CD4-positive, alpha-beta T cell (primary cell): Measurements from ENCODE around the gene POLA1. TPM values are rescaled to one million over a fixed set of nuclear protein-coding genes. Genes with fewer than 3 reads are reported as not detected.

Source experiments
- ATAC-seq: fragments of 200-7000 bp; cut with Tn5 transposase; one replicate; pipeline ENCODE4 v1.10.0; 2022; ENCODE audit warnings: mild to moderate bottlenecking; ENCODE audit not compliant: poor library complexity
- CTCF ChIA-PET: fragments of 350-600 bp; sonication (Branson Sonifier 250); formaldehyde crosslinking; loops from one replicate; lab custom pipeline; 2021; ENCODE audit warnings: antibody characterized with exemption, inconsistent platforms; lab: Charles Lee
- POLR2A ChIA-PET: fragments of 350-600 bp; sonication (Branson Sonifier 250); formaldehyde crosslinking; loops from one replicate; lab custom pipeline; 2021; ENCODE audit warnings: antibody characterized with exemption, inconsistent platforms; lab: Charles Lee
- DNase-seq, 14 experiments: peaks; one replicate each; pipeline ENCODE4 v3.0.0-alpha.2; 2013 to 2020; ENCODE audit warnings: mixed read lengths in 2 of 14
- H3K27ac ChIP-seq, 2 donors: one replicate each; pipeline versions ENCODE4 v1.5.1 to v1.7.0; 2013; ENCODE audit warnings: low read length in 2 of 2, low read depth in 1 of 2, mild to moderate bottlenecking in 1 of 2
- H3K27me3 ChIP-seq, 2 experiments: 1 replicate in 1 of 2; 2 replicates in 1 of 2; pipeline versions ENCODE4 v1.6.1 to v1.7.0; 2013; ENCODE audit warnings: low read length in 2 of 2, control low read depth in 1 of 2, mild to moderate bottlenecking in 1 of 2, moderate library complexity in 1 of 2; ENCODE audit not compliant: insufficient read depth in 2 of 2, control insufficient read depth in 1 of 2
- H3K36me3 ChIP-seq: one replicate; pipeline ENCODE4 v1.6.1; 2013; ENCODE audit warnings: low read length, control low read depth; ENCODE audit not compliant: insufficient read depth
- H3K4me1 ChIP-seq: one replicate; pipeline ENCODE4 v1.6.1; 2013; ENCODE audit warnings: low read length, control low read depth; ENCODE audit not compliant: insufficient read depth
- H3K4me3 ChIP-seq: one replicate; pipeline ENCODE4 v1.5.1; 2013; ENCODE audit warnings: mild to moderate bottlenecking, low read length, moderate library complexity
- H3K9me3 ChIP-seq, 2 experiments: 1 replicate in 1 of 2; 2 replicates in 1 of 2; pipeline versions ENCODE4 v1.6.1 to v1.7.0; 2013; ENCODE audit warnings: low read length in 2 of 2, mild to moderate bottlenecking in 2 of 2, control low read depth in 1 of 2, moderate library complexity in 1 of 2; ENCODE audit not compliant: control insufficient read depth in 1 of 2, insufficient read depth in 1 of 2
- H3K27ac Mint-ChIP-seq: one replicate; pipeline ENCODE4 v1.8.0; 2020; ENCODE audit warnings: mixed read lengths
- H3K27me3 Mint-ChIP-seq: one replicate; pipeline ENCODE4 v1.8.0; 2021; ENCODE audit warnings: mixed read lengths
- H3K36me3 Mint-ChIP-seq: one replicate; pipeline ENCODE4 v1.8.0; 2021; ENCODE audit warnings: low read depth, mixed read lengths
- H3K4me1 Mint-ChIP-seq: one replicate; pipeline ENCODE4 v1.8.0; 2021; ENCODE audit warnings: low read depth, mixed read lengths
- H3K4me3 Mint-ChIP-seq: one replicate; pipeline ENCODE4 v1.8.0; 2020; ENCODE audit warnings: mild to moderate bottlenecking, mixed read lengths
- H3K9me3 Mint-ChIP-seq: one replicate; pipeline ENCODE4 v1.8.0; 2020; ENCODE audit warnings: mixed read lengths
- CTCF ChIP-seq: fragments of 200-600 bp; IDR thresholded peaks from one replicate; pipeline ENCODE4 v1.8.0; 2022; ENCODE audit warnings: antibody characterized with exemption, mild to moderate bottlenecking
- intact Hi-C, 2 experiments: fragments of 100-400 bp; cut with DNase I in 1 of 2; cut with micrococcal nuclease in 1 of 2; formaldehyde crosslinking; loops; one replicate each; pipeline versions ENCODE4 v1.15.1 to v1.9.0; 2023 to 2025; cut with DNase I, micrococcal nuclease
- total RNA-seq, 174 experiments: library from RNA in 2 of 174; stranded (reverse) in 2 of 174; gene quantifications; one replicate each; pipeline ENCODE4 v1.2.3 and lab custom pipeline; 2021 to 2026

The POLA1 gene
- total RNA-seq, 2 experiments from 2014 or later, result 4.7 TPM

DNA sequence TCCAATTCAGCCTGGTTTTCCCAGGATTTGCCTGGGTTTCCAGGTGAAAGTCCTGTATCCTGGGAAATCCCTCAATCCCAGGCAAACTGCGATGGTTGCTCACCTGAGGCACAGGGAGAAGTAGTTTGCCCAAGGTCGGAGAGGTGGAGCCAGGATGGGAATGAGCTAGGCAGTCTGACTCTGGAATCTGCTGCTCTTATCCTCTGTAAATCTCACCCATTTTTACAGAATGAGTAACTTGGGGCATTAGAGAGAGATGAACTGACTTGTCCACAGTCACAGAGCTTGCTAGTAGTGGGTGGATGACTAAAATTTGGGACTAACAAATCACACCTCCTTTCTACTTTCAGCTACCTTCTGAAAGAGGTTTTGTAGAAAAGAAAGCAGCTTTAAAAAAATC, 331.9 kb downstream of the POLA1 start:
- H3K4me1 Mint-ChIP-seq, result peaks cover 24% of the 10 kb centered on the region
- POLR2A ChIA-PET, result no interaction called here
- peaks cover 19% of the 10 kb centered on the region for H3K4me1 ChIP-seq

DNA sequence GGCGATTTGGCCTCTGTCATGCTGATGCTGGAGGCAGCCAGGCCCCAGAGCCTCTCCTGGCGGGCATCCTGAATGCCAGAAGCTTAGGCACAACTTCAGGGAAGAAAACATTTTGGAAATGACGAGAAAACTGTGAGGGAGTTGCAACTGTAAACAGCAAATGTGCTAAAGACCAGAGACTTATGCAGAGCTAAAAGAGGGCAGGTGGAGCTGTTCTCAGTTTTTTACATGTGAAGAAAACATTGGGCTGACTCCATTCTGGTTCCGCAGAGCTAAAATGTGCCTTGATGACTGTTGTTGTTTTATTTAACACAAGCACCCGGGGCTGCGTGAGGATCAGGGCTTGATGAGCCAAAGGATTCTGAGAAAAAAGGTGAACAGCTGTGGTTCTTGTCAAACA, 332.9 kb downstream of the POLA1 start:
- ATAC-seq, result no peak
- TF ChIP-seq CTCF, result no peak
- H3K27me3 ChIP-seq, result peaks cover 20 to 32% of the 10 kb centered on the region in 2 experiments
- no peaks in the 10 kb centered on the region for H3K36me3 Mint-ChIP-seq
- no peak overlapping the region for H3K4me3 Mint-ChIP-seq
- H3K27me3 Mint-ChIP-seq, result peaks cover 52% of the 10 kb centered on the region
- H3K27ac ChIP-seq, result no peak overlapping the region
- peaks cover 19% of the 10 kb centered on the region for H3K4me1 Mint-ChIP-seq
- POLR2A ChIA-PET, result no interaction called here
- H3K4me1 ChIP-seq, result peaks cover 10% of the 10 kb centered on the region
- H3K4me3 ChIP-seq, result no peak overlapping the region
- H3K9me3 ChIP-seq, result no peaks in the 10 kb centered on the region
- intact Hi-C loops, result no loop called here
- no peak overlapping the region for H3K27ac Mint-ChIP-seq
- H3K9me3 Mint-ChIP-seq, result no peaks in the 10 kb centered on the region
- CTCF ChIA-PET, result no interaction called here
- no peaks in the 10 kb centered on the region for H3K36me3 ChIP-seq
- DNase-seq, result no peak

More for the DNA sequence above, 331.9 kb downstream of the POLA1 start:
- intact Hi-C loops, result no loop called here
- H3K27me3 Mint-ChIP-seq, result peaks cover 60% of the 10 kb centered on the region
- no peak overlapping the region for H3K4me3 ChIP-seq
- no peak overlapping the region for H3K27ac Mint-ChIP-seq
- CTCF ChIA-PET, result no interaction called here
- no peaks in the 10 kb centered on the region for H3K9me3 Mint-ChIP-seq
- H3K9me3 ChIP-seq, result no peaks in the 10 kb centered on the region
- DNase-seq, result no peak
- TF ChIP-seq CTCF, result no peak
- no peak overlapping the region for H3K4me3 Mint-ChIP-seq
- no peaks in the 10 kb centered on the region for H3K36me3 Mint-ChIP-seq
- peaks cover 28 to 41% of the 10 kb centered on the region in 2 experiments for H3K27me3 ChIP-seq
- no peak overlapping the region for H3K27ac ChIP-seq
- H3K36me3 ChIP-seq, result no peaks in the 10 kb centered on the region
- ATAC-seq, result no peak

- ChIA-PET POLR2A (no interaction called here), CTCF (interaction anchor here (0.6 kb wide), 1 partner anchor 96 kb away, joined by 3 read pairs; no protein-coding TSS in a partner anchor)
- no peaks in the 10 kb centered on the region for H3K9me3 ChIP-seq
- intact Hi-C loops, result no loop called here
- H3K9me3 Mint-ChIP-seq, result no peaks in the 10 kb centered on the region
- peaks cover 36% of the 10 kb centered on the region for H3K27me3 Mint-ChIP-seq
- no peaks in the 10 kb centered on the region for H3K36me3 Mint-ChIP-seq
- DNase-seq, result no peak
- H3K27ac Mint-ChIP-seq, result no peak overlapping the region
- no peak for TF ChIP-seq CTCF
- no peaks in the 10 kb centered on the region for H3K4me1 ChIP-seq
- ATAC-seq, result no peak
- peaks cover 6 to 10% of the 10 kb centered on the region in 2 experiments for H3K27me3 ChIP-seq
- H3K4me3 ChIP-seq, result no peak overlapping the region
- no peak overlapping the region for H3K4me3 Mint-ChIP-seq
- H3K36me3 ChIP-seq, result no peaks in the 10 kb centered on the region
- H3K27ac ChIP-seq, result no peak overlapping the region
- H3K4me1 Mint-ChIP-seq, result peaks cover 4% of the 10 kb centered on the region
Measured at GRCh38 chrX:25028726-25029125, 335.0 kb downstream of the POLA1 start.
